22Rv1 (cell line): ENCODE results near the gene AKR1A1.
"Not testable (repeated sequence)": the region's sequence is repeated elsewhere in the genome, so short reads cannot be mapped to it uniquely, and the experiment has no call there.

Experiments
- H3K27ac ChIP-seq: fragments of 450-650 bp; 2 replicates; pipeline ENCODE4 v1.5.1; 2017
- ZFX ChIP-seq: fragments of 450-650 bp; IDR thresholded peaks from 2 replicates; pipeline ENCODE4 v1.6.1; 2017; ENCODE audit warnings: antibody characterized with exemption, borderline replicate concordance
- TF ChIP-seq, protein P1 (sequence below): fragments of 450-650 bp; IDR thresholded peaks from 2 replicates; pipeline ENCODE4 v1.5.1; 2017; ENCODE audit warnings: mild to moderate bottlenecking

Gene AKR1A1

DNA sequence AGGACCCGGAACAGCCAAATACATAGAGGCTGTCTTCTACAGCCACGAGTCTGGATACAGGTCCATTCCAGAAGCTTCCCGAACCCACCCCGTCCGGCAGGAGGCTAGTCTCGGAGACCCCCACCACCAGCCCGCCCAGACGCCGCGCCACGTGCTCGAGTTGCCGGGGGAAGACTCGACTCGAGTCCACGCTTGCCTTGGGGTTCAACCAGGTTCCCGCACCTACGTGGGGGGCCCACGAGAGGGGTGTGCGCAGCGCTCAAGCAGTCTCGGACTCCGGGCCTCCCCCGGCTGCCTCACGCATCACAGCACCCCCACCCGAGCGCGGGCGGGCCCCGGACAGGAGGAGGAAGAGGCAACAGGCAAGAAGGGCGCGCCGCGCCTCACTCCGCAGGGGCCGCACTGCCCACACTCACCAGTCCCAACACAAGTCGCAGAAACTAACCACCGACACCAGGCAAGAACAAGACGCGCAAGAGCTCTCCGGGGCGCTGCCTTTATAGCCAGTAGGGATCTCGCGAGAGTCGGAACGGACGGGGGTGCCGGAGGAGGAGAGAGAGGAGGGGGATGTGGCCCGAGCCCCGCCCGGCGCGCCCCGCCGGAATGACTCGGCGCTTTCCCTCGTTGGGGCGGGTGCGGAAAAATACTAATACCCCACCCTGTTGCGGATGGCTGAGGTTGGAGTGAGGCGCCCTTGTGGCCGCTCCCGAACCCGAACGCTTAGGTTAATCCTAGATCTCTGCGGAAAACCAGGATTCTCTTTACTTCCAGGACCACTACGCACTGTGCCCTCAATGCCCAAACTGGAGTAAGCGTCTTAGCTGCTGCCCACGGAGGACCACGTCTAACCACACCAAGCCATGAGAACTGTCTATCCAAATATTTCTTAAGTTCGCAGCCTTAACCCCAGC lies 29.0 kb upstream of the AKR1A1 start, which contains the start of gene PRDX1:
TSS of gene PRDX1 (minus strand) at position 472 of the 911 bp plus-strand sequence. CDS start 2,841 bp downstream, outside the sequence.
- H3K27ac ChIP-seq: peak within 1 kb of the TSS; percentile 71
- TF ChIP-seq ZFX: no peak
- TF ChIP-seq, protein P1, sequence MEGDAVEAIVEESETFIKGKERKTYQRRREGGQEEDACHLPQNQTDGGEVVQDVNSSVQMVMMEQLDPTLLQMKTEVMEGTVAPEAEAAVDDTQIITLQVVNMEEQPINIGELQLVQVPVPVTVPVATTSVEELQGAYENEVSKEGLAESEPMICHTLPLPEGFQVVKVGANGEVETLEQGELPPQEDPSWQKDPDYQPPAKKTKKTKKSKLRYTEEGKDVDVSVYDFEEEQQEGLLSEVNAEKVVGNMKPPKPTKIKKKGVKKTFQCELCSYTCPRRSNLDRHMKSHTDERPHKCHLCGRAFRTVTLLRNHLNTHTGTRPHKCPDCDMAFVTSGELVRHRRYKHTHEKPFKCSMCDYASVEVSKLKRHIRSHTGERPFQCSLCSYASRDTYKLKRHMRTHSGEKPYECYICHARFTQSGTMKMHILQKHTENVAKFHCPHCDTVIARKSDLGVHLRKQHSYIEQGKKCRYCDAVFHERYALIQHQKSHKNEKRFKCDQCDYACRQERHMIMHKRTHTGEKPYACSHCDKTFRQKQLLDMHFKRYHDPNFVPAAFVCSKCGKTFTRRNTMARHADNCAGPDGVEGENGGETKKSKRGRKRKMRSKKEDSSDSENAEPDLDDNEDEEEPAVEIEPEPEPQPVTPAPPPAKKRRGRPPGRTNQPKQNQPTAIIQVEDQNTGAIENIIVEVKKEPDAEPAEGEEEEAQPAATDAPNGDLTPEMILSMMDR: no peak

DNA sequence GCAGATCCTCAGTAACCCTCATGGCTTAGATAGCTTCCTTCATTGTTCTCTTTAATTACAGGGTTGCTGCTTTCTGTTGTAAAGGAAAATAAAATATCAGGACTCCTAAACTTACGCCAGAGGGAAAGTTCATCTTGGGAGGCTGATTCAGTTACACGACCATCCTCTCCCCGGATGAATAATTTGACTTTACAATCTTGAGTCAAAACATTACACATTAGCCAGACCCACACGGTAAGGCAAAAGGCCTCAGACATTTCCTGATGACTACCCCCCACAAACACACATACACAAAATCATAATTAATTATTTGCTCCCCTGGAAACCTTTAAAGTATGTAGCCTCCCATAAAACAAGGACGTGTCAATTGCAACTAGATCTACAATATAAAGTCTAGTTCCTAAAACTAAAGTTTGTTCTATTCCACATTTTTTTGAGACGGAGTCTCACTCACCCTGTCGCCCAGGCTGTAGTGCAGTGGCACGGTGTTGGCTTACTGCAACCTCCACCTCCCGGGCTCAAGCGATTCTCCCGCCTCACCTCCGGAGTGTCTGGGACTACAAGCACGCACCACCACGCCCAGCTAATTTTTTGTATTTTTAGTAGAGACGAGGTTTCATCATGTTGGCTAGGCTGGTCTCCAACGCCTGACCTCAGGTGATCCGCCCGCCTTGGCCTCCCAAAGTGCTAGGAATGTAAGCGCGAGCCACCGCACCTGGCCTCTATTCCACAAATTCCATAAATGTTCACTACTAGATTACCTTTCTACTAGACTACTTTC lies 28.1 kb upstream of the AKR1A1 start:
- TF ChIP-seq, protein P1: no peak
- peak overlapping the region; percentile 71 for H3K27ac ChIP-seq

DNA sequence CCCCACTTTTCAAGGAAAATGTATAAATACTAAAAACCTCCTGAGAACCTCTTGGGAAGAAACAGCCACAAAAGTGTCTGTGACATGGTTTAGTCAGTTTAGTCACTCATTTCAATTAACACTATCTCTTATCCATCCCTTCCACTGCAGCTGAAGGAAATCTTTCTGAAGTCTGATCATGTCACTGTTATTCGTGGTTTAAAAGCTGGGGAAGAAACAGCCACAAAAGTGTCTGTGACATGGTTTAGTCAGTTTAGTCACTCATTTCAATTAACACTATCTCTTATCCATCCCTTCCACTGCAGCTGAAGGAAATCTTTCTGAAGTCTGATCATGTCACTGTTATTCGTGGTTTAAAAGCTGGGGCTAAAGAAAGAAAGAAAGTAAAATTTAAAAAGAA lies 27.1 kb upstream of the AKR1A1 start:
- H3K27ac ChIP-seq: not testable (repeated sequence)

DNA sequence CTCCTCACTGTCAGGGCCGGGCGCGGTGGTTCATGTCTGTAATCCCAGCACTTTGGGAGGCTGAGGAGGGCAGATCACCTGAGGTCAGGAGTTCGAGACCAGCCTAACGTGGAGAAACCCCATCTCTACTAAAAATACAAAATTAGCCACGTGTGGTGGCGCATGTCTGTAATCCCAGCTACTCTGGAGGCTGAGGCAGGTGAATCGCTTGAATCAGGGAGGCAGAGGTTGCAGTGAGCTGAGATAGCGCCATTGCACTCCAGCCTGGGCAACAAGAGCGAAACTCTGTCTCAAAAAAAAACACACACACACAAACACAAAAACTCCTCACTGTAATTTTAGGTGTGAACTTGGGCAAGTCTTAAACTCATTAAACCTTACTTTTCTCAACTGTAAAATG lies 26.7 kb upstream of the AKR1A1 start:
- H3K27ac ChIP-seq: not testable (repeated sequence)

DNA sequence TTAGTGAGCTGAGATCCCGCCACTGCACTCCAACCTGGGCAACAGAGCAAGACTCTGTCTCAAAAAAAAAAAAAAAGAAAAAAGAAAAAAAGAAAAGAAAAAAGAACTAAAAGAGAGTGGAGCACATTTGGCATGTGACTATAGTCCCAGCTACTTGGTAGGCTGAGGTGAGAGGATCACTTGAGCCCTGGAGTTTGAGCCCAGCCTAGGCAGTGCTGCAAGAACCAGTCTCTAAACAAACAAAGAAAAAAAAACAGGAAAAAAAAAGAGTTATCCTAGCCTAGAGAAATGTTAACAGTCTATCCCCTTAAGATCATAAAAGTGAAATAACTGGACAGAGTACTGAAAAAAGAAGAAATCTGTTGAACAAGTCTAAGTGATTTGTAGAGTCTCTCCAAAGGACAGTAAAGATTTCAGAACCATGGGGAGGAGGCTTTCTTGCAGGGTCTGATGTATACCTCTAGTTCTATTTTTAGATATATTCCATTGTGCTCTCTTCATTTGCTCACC lies 24.4 kb upstream of the AKR1A1 start:
- peak overlapping the region; percentile 62 for H3K27ac ChIP-seq
- TF ChIP-seq, protein P1: no peak
- TF ChIP-seq ZFX: no peak

DNA sequence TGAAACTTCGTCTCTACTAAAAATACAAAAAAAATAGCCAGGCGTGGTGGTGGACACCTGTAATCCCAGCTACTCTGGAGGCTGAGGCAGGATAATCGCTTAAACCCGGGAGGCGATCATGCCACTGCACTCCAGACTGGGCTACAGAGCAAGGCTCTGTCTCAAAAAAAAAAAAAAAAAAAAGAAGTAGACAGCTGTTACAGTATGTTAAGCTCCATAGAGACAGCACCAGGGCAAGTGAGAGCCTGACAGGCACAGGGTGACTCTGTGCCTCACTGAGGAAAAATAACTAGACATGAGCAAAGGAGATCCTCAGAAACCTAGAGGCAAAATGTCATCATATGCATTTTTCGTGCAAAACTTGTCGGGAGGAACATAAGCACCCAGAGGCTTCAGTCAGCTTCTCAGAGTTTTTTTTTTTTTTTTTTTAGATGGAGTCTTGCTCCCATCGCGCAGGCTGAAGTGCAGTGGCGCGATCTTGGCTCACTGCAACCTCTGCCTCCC lies 19.9 kb upstream of the AKR1A1 start:
- no peak overlapping the region for H3K27ac ChIP-seq
- TF ChIP-seq ZFX: no peak
- TF ChIP-seq, protein P1: no peak

DNA sequence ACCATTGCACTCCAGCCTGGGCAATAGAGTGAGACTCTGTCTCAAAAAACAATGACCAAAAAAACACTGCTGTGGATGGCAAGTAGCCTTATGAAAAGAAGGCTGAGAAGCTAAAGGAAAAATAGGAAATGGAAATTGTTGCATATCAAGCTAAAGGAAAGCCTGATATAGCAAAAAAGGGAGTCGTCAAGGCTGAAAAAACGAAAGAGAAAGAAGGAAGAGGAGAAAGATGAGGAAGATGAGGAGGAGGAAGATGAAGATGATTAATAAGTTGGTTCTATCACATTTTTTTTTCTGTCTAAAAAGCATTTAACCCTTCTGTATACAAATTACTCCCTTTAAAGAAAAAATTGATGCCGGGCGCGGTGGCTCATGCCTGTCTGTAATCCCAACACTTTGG lies 18.8 kb upstream of the AKR1A1 start:
- TF ChIP-seq ZFX: no peak
- TF ChIP-seq, protein P1: no peak

More for the DNA sequence above, 18.8 kb upstream of the AKR1A1 start:
- no peak overlapping the region for H3K27ac ChIP-seq
